Measurements from ENCODE around the gene WNT1. TPM values are rescaled to one million over a fixed set of nuclear protein-coding genes. Genes with fewer than 3 reads are reported as not detected.

Gene WNT1
- total and polyA plus RNA-seq, 2 donors (not counting 3 experiments of a cell fraction or from before 2014, with no cell fraction given) = not detected

- H2AFZ ChIP-seq (ENCODE audit: low read depth, low read length) = no peak overlapping the region
These were observed 5.1 kb upstream of the WNT1 start for GRCh38 chr12:48972952-48973483.

More at GRCh38 chr12:48972952-48973483, 5.1 kb upstream of the WNT1 start:
- ChIA-PET POLR2A (no interaction called here), CTCF (interaction anchor here (1.6 to 7.3 kb wide), 4 partner anchors 15 to 23 kb away, joined by 4 to 64 read pairs (median 14); partner anchors contain the start of gene ARF3)
- Histone ChIP-seq H3K36me3 (ENCODE audit: control insufficient read depth in 2 of 2, extremely low read depth in 1 of 2, insufficient read depth in 2 of 2, low read length in 2 of 2) (no peaks in the 10 kb centered on the region), H3K27me3 (ENCODE audit: control insufficient read depth in 2 of 2, insufficient read depth in 2 of 2, low read length in 2 of 2) (peaks cover 57% of the 10 kb centered on the region in 2 experiments), H3K9ac (replicated peaks; ENCODE audit: extremely low read depth, insufficient read depth, low read length) (no peak overlapping the region), H3K4me2 (ENCODE audit: insufficient read depth, low read length) (no peak overlapping the region), H3K9me1 (replicated peaks; ENCODE audit: control insufficient read depth, extremely low read depth, insufficient read depth, low read length) (no peaks in the 10 kb centered on the region), H3K79me2 (ENCODE audit: control insufficient read depth, insufficient read depth, low read length) (no peaks in the 10 kb centered on the region), H3K9me3 (replicated peaks; ENCODE audit: control insufficient read depth, insufficient read depth, low read length) (no peaks in the 10 kb centered on the region), H3K4me3 (replicated peaks in 1 of 3; ENCODE audit: insufficient read depth in 1 of 3, low read depth in 1 of 3, low read length in 3 of 3) (no peak overlapping the region), H3K4me1 (ENCODE audit: control insufficient read depth, extremely low read depth, insufficient read depth, low read length) (no peaks in the 10 kb centered on the region), H4K20me1 (replicated peaks; ENCODE audit: control insufficient read depth, extremely low read depth, insufficient read depth, low read length) (no peaks in the 10 kb centered on the region), H3K27ac (ENCODE audit: insufficient read depth, low read depth, low read length) (no peak overlapping the region)
- dilution Hi-C loops (cut with MboI; ENCODE audit: extremely low pct_ligation_motif_present, low sequenced_read_pairs) (no loop called here), intact Hi-C loops (cut with micrococcal nuclease) (loop anchor here (1.0 kb wide), 1 partner anchor 16 kb away; the partner anchor contains the start of gene ARF3)
- FAIRE-seq (no peak), DNase-seq (ENCODE audit: low read depth, low spot score) (no peak)
- TF ChIP-seq JUN (IDR thresholded peaks at IDR 0.05; ENCODE audit: borderline replicate concordance, insufficient read depth, insufficient read length, low read depth) (no peak), POLR2AphosphoS5 (IDR thresholded peaks at IDR 0.05; ENCODE audit: insufficient read depth, low read depth, low read length) (no peak), FOS (IDR thresholded peaks at IDR 0.05; ENCODE audit: borderline replicate concordance, insufficient read depth, low read length) (no peak), GATA2 (IDR thresholded peaks at IDR 0.05; ENCODE audit: insufficient read depth, insufficient read length, low read depth, low read length) (no peak), EZH2 (IDR thresholded peaks at IDR 0.05; ENCODE audit: borderline replicate concordance, low read depth, low read length, severe bottlenecking) (no peak), MAX (IDR thresholded peaks at IDR 0.05; ENCODE audit: insufficient read depth, insufficient read length) (no peak), CTCF (IDR thresholded peaks at IDR 0.05; ENCODE audit: extremely low read depth in 1 of 2, insufficient read depth in 1 of 2, low read depth in 1 of 2, low read length in 2 of 2) (no peak), POLR2A (IDR thresholded peaks at IDR 0.05; ENCODE audit: low read depth, low read length) (no peak), MYC (IDR thresholded peaks at IDR 0.05; ENCODE audit: low read depth, low read length) (no peak)
- no TSS peak for BruUV-seq (replicated peaks)

Data from endothelial cell of umbilical vein (primary cell).